Keratinocyte (primary cell): ENCODE results near the gene BAG1. TPM values are rescaled to one million over a fixed set of nuclear protein-coding genes. Genes with fewer than 3 reads are reported as not detected.

Experiments used
- DNase-seq: peaks from one replicate; pipeline ENCODE4 v3.0.0-alpha.2; 2011; ENCODE audit warnings: low read depth, missing footprints, low spot score
- FAIRE-seq: peaks from 2 replicates; lab custom pipeline; 2011; peaks lifted over from hg19 to GRCh38; lab: Jason Lieb, UNC
- H2AFZ ChIP-seq: 2 replicates; pipeline ENCODE4 v1.6.0; 2012; ENCODE audit warnings: low read length, control low read depth, inconsistent platforms; ENCODE audit not compliant: control insufficient read depth
- H3K27ac ChIP-seq: 2 replicates; pipeline ENCODE4 v1.5.1; 2011; ENCODE audit warnings: low read length; ENCODE audit not compliant: control insufficient read depth, insufficient read depth
- H3K27me3 ChIP-seq: 3 replicates; pipeline ENCODE4 v1.6.0; 2011; ENCODE audit warnings: low read length; ENCODE audit not compliant: control insufficient read depth, insufficient read depth; ENCODE audit errors: extremely low read depth
- H3K36me3 ChIP-seq, 2 experiments: 2 replicates in 1 of 2; 3 replicates in 1 of 2; pipeline ENCODE4 v1.5.1; 2011; ENCODE audit warnings: low read length in 2 of 2, mild to moderate bottlenecking in 1 of 2; ENCODE audit not compliant: control insufficient read depth in 2 of 2, insufficient read depth in 2 of 2; ENCODE audit errors: extremely low read depth in 1 of 2
- H3K4me1 ChIP-seq: 3 replicates; pipeline ENCODE4 v1.5.1; 2011; ENCODE audit warnings: low read length; ENCODE audit not compliant: control insufficient read depth, insufficient read depth; ENCODE audit errors: extremely low read depth
- H3K4me2 ChIP-seq: 3 replicates; pipeline ENCODE4 v1.6.0; 2011; ENCODE audit warnings: low read depth, low read length; ENCODE audit not compliant: control insufficient read depth, insufficient read depth; ENCODE audit errors: extremely low read depth
- H3K4me3 ChIP-seq, 3 experiments: fragments of 200-600 bp in 1 of 3; sonication (generic) in 1 of 3; 2 replicates in 2 of 3; 3 replicates in 1 of 3; pipeline ENCODE4 v1.5.1; 2011 to 2016; ENCODE audit warnings: low read length in 3 of 3, mild to moderate bottlenecking in 3 of 3, control low read depth in 2 of 3, inconsistent platforms in 1 of 3, low read depth in 1 of 3, mixed read lengths in 1 of 3, mixed run types in 1 of 3, moderate library complexity in 1 of 3; ENCODE audit not compliant: control insufficient read depth in 2 of 3, insufficient read depth in 2 of 3; ENCODE audit errors: extremely low read depth in 1 of 3
- H3K79me2 ChIP-seq: 2 replicates; pipeline ENCODE4 v1.6.0; 2012; ENCODE audit warnings: low read length; ENCODE audit not compliant: control insufficient read depth, insufficient read depth
- H3K9ac ChIP-seq: 3 replicates; pipeline ENCODE4 v1.6.0; 2011; ENCODE audit warnings: low read length; ENCODE audit not compliant: control insufficient read depth, insufficient read depth; ENCODE audit errors: extremely low read depth
- H3K9me1 ChIP-seq: 3 replicates; pipeline ENCODE4 v1.6.0; 2011; ENCODE audit warnings: low read length; ENCODE audit not compliant: control insufficient read depth, insufficient read depth; ENCODE audit errors: extremely low read depth
- H3K9me3 ChIP-seq: 2 replicates; pipeline ENCODE4 v1.5.1; 2012; ENCODE audit warnings: low read depth, low read length; ENCODE audit not compliant: control insufficient read depth
- H4K20me1 ChIP-seq: 3 replicates; pipeline ENCODE4 v1.6.0; 2011; ENCODE audit warnings: low read length; ENCODE audit not compliant: control insufficient read depth, insufficient read depth; ENCODE audit errors: extremely low read depth
- EZH2 ChIP-seq: IDR thresholded peaks from one replicate; pipeline ENCODE4 v1.6.1; 2012; ENCODE audit warnings: inconsistent platforms, mild to moderate bottlenecking, low read length, moderate library complexity
- dilution Hi-C: fragments of 300-500 bp; cut with MboI; formaldehyde crosslinking; loops from one replicate; pipeline ENCODE4 v1.7.0; 2020; ENCODE audit warnings: low sequenced_read_pairs; ENCODE audit not compliant: extremely low pct_ligation_motif_present
- polyA plus RNA-seq, 5 experiments: library from polyadenylated mRNA; depleted of rRNA in 3 of 5; stranded (reverse) in 3 of 5; stranded (forward) in 1 of 5; unstranded in 1 of 5; fragments of >200 nt; gene quantifications; 1 replicate in 1 of 5; 2 replicates in 3 of 5; 3 replicates in 1 of 5; pipeline versions ENCODE4 v1.2.1 to v1.2.3, GENCODE V29; 2011 to 2012; ENCODE audit warnings: missing spikeins in 2 of 5, low read depth in 1 of 5, low replicate concordance in 1 of 5
- TF ChIP-seq, protein P1 (sequence below), 3 experiments: IDR thresholded peaks in 1 of 3; conservative IDR thresholded peaks in 1 of 3; optimal IDR thresholded peaks in 1 of 3; 2 replicates in 2 of 3; 3 replicates in 1 of 3; pipeline versions ENCODE3 to v1.5.1; 2011; ENCODE audit warnings: low read length in 3 of 3, mild to moderate bottlenecking in 3 of 3, moderate library complexity in 2 of 3, control low read depth in 1 of 3, inconsistent platforms in 1 of 3; ENCODE audit not compliant: insufficient read depth in 2 of 3; ENCODE audit errors: extremely low read depth in 1 of 3

The BAG1 gene
- polyA plus RNA-seq, 1 donor (not counting 4 experiments of a cell fraction or from before 2014, with no cell fraction given), result 30.1 TPM

DNA sequence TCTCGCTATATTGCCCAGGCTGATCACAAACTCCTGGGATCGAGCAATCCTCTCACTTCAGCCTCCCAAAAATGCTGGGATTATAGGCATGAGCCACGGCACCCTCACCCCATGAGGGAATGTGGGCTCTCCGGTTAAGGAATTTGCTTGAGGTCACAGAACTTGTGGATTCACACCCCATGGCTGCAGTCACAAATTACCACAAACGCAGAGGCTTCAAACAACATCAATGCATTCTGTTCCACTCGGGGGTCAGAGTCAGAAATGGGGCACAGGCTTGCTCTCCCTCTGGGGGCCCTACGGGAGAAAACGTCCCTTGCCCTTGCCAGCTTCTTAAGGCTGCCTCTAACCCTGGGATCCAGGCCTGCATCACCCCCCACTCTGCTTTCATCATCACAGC lies 36.8 kb downstream of the BAG1 start:
- DNase-seq, result no peak
- no peak overlapping the region for H3K4me2 ChIP-seq

GRCh38 chr9:33227008-33227398 lies 37.5 kb downstream of the BAG1 start:
- peaks cover 57% of the 10 kb centered on the region for H3K4me1 ChIP-seq
- dilution Hi-C loops, result no loop called here
- no peaks in the 10 kb centered on the region for H3K9me1 ChIP-seq
- no peak for DNase-seq
- no peak overlapping the region for H3K4me2 ChIP-seq
- H3K79me2 ChIP-seq, result no peaks in the 10 kb centered on the region
- no peak for FAIRE-seq
- no peak overlapping the region for H3K9ac ChIP-seq
- H3K9me3 ChIP-seq, result no peaks in the 10 kb centered on the region
- H3K36me3 ChIP-seq, result no peaks in the 10 kb centered on the region
- TF ChIP-seq, protein P1, sequence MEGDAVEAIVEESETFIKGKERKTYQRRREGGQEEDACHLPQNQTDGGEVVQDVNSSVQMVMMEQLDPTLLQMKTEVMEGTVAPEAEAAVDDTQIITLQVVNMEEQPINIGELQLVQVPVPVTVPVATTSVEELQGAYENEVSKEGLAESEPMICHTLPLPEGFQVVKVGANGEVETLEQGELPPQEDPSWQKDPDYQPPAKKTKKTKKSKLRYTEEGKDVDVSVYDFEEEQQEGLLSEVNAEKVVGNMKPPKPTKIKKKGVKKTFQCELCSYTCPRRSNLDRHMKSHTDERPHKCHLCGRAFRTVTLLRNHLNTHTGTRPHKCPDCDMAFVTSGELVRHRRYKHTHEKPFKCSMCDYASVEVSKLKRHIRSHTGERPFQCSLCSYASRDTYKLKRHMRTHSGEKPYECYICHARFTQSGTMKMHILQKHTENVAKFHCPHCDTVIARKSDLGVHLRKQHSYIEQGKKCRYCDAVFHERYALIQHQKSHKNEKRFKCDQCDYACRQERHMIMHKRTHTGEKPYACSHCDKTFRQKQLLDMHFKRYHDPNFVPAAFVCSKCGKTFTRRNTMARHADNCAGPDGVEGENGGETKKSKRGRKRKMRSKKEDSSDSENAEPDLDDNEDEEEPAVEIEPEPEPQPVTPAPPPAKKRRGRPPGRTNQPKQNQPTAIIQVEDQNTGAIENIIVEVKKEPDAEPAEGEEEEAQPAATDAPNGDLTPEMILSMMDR (optimal IDR thresholded peaks at IDR 0.05 in 1 of 3, IDR thresholded peaks at IDR 0.05 in 1 of 3, conservative IDR thresholded peaks at IDR 0.05 in 1 of 3; ENCODE audit: extremely low read depth in 1 of 3, insufficient read depth in 2 of 3, low read length in 3 of 3), result no peak
- no peak for TF ChIP-seq EZH2
- H4K20me1 ChIP-seq, result no peaks in the 10 kb centered on the region
- no peak overlapping the region for H3K27ac ChIP-seq
- no peaks in the 10 kb centered on the region for H3K27me3 ChIP-seq
- no peak overlapping the region for H3K4me3 ChIP-seq
- H2AFZ ChIP-seq, result no peak overlapping the region

More for the DNA sequence above, 36.8 kb downstream of the BAG1 start:
- TF ChIP-seq, protein P1 (optimal IDR thresholded peaks at IDR 0.05 in 1 of 3, IDR thresholded peaks at IDR 0.05 in 1 of 3, conservative IDR thresholded peaks at IDR 0.05 in 1 of 3; ENCODE audit: extremely low read depth in 1 of 3, insufficient read depth in 2 of 3, low read length in 3 of 3), result no peak
- no peak for TF ChIP-seq EZH2
- H3K9ac ChIP-seq, result peak overlapping the region; percentile 5
- no peak overlapping the region for H2AFZ ChIP-seq
- peak overlapping the region; percentile 23 for H3K27ac ChIP-seq
- peaks cover 57% of the 10 kb centered on the region for H3K4me1 ChIP-seq
- no peaks in the 10 kb centered on the region for H3K9me3 ChIP-seq
- dilution Hi-C loops, result no loop called here
- no peak overlapping the region for H3K4me3 ChIP-seq
- H3K27me3 ChIP-seq, result no peaks in the 10 kb centered on the region
- FAIRE-seq, result no peak
- no peaks in the 10 kb centered on the region for H3K36me3 ChIP-seq
- no peaks in the 10 kb centered on the region for H3K9me1 ChIP-seq
- H4K20me1 ChIP-seq, result no peaks in the 10 kb centered on the region
- H3K79me2 ChIP-seq, result no peaks in the 10 kb centered on the region
